Measurements from ENCODE around the gene BEND3.
"Not testable (repeated sequence)": the region's sequence is repeated elsewhere in the genome, so short reads cannot be mapped to it uniquely, and the experiment has no call there.

The BEND3 gene

GRCh38 chr6:107033126-107033525 is 82.2 kb downstream of the BEND3 start:
- no peak for DNase-seq (ENCODE audit: low spot score)

GRCh38 chr6:107032051-107032450 is 83.3 kb downstream of the BEND3 start:
- DNase-seq (ENCODE audit: low spot score), result no peak

GRCh38 chr6:107030151-107030550 is 85.2 kb downstream of the BEND3 start:
- no peak for DNase-seq (ENCODE audit: low spot score)

GRCh38 chr6:107026965-107027364 is 88.3 kb downstream of the BEND3 start:
- DNase-seq (ENCODE audit: low spot score), result no peak

GRCh38 chr6:107021446-107022185 is 93.7 kb downstream of the BEND3 start:
- no peak for DNase-seq (ENCODE audit: low spot score)

- no peak for DNase-seq (ENCODE audit: low spot score)
Observed at GRCh38 chr6:107020239-107020638, 95.1 kb downstream of the BEND3 start.

- not testable (repeated sequence) for DNase-seq (ENCODE audit: low spot score)
Observed at GRCh38 chr6:107019628-107020027, 95.7 kb downstream of the BEND3 start.

- no peak for DNase-seq (ENCODE audit: low spot score)
Observed at GRCh38 chr6:107019047-107019446, 96.3 kb downstream of the BEND3 start.

All from HuH-7.5 (cell line).